Colon (tissue), 2 donors: ENCODE data around the gene MYL9.

Experiments
- FAIRE-seq: peaks from 2 replicates; lab custom pipeline; 2012; peaks lifted over from hg19 to GRCh38; lab: Jason Lieb, UNC
- donor health status: control.
- donor health status: control.

The MYL9 gene

DNA sequence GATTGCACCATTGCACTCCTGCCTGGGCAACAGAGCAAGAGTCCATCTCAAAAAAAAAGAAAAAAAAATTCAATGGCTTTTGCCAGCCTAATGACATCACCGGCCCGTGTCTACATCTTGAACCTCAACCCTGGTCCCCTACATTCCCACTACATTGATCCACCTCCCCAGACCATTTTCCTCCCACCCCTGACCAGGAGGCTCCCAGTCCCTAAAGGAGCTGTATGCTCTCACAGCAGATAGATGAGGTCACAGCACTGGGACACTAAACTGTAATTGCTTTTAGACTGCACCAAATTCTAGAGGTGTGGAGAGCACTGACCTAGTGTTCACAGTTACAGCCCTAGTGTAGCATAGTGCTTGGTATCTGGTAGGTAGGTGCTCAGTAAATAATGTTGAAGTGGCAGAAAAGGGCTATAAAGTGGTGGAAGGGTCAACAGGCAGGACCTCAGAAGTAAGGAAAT, 42.7 kb downstream of the MYL9 start:
- no peak for FAIRE-seq

DNA sequence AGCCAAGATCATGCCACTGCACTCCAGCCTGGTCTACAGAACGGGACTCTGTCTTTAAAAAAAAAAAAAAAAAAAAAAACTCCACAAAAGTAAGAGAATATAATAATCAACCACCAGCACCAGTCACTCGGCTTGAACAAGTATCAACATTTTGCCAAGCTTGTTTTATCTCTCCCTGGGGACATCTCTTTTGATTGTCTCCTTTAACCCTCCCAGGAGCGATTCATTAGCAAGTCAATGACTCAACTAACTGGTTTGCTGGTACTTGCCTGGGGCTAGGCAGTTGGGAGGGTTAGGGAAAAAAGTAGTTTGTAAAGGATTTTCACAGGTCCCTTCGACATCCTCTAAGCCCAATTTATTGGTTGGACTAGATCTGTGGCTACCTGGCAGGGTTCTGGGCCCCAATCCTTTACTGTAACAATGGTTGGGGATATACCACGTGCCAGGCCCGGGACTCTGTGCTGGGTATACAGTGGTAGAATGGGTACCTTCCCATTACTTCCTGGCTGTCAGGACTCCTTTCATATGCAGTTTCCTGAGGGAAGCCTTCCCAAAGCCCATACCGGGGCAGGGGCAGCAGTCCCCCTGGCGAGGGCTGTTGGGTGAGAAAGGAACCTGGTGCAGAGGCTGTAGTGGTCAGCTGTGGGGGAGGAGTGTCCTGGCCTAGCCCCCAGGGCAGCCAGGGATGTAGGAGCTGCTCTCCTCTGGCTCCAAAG, 44.2 kb downstream of the MYL9 start:
- FAIRE-seq, result no peak

DNA sequence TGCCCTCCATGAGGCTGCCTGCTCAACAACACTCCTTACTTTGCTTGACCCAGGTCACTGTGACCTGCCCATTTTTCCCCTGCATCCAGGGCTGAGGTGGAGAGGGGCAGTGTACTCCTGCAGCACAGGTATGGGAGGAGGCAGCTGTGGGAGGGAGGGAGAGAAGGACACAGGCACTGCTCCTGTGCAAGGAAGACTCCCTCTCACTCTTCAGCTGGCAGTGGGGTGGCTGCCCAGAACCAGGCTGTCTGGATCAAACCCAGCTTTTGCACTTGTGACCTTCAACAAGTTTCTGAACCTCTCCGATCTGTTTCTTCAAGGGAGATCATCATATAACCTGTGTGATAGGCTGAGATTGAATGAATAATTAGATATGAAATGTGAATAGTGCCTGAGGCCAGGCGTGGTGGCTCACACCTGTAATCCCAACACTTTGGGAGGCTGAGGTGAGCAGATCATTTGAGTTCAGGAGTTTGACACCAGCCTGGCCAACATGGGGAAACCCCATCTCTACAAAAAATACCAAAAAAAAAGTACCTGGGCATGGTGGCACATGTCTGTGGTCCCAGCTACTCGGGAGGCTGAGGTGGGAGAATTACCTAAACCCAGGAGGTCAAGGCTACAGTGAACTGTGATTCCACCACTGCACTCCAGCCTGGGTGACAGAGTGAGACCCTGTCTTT, 46.2 kb downstream of the MYL9 start:
- no peak for FAIRE-seq

DNA sequence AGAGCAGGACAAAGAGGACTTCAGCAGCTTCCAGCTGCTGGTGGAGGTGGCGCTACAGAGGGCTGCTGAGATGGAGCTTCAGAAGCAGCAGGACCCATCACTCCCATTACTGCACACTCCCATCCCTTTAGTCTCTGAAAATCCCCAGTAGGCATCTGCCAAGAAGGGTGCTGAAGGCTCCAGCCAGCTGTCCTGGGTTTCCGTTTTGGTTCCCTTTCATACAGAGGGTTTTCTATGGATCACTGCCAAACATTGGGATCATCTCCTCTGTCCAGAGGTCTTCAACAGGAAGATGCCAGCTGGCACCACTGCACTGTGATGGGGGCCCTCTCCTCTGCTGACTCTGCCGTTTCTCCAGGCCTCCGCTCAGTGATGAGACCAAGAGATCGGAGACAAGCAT, 50.0 kb downstream of the MYL9 start:
- FAIRE-seq, result no peak

DNA sequence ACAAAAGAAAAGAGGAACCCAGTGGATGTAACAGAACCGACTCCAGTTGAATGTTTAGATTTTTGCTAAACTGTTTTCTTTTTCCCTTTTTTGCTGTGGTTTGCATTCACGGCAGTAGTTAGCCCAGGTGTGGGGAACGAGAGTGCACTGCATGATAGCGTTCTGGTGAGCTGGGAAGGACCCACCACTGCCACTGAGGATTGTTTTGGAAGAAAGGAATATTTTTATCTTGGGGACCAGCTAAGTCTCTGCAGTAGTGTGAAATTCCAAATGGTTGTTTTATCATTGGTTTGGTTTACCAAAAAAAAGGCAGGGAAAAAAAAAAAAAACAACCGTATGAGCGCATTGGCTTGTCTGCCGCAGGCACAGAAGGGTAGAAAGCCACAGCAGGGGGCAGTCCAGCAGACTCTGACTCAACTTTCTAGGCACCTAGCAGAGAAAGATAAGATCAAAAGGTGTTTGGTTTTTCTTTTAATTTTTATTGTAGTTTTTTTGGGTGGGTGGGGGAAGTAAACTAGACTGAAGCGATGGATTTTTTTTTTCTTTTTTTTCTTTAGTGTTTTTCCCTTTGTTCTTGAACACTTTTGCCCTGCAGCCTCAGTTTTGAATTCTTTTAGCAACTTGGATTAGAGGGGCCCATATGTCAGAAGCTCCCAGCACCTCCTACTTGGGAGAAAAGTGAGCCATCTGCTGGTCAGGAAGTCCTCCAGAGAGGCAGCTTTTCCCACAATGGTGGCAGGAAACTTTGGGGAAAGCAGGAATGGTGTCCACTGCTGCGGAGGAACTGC, 50.7 kb downstream of the MYL9 start:
- no peak for FAIRE-seq

DNA sequence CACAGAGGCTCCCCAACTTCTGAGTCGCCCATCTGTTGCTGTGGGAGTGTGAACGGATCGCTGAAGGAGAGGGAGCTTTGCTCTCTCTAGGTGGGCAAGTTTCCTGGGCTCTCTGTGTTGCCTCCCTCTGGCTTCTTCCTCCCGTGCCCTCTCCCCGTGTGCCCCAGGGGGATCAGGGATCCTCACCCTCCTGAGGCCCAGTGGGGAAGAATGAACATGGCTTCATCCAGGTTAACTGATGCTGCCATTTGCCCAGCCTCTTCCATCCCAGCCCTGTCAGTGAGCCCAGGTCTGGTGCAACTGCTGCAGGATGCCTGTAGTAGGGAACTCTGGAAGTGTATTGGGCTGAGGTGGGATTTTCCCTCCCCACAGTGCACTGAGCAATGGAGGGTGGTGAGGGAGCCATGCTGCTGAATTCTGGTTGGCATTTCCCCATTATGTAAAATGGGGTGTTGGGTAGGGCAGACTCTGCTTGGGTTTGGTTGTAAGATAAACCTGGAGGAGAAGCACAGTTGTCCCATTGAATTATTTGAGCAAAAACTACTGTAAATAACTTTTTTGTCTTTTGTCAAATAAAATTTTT, 52.1 kb downstream of the MYL9 start:
- FAIRE-seq, result no peak

DNA sequence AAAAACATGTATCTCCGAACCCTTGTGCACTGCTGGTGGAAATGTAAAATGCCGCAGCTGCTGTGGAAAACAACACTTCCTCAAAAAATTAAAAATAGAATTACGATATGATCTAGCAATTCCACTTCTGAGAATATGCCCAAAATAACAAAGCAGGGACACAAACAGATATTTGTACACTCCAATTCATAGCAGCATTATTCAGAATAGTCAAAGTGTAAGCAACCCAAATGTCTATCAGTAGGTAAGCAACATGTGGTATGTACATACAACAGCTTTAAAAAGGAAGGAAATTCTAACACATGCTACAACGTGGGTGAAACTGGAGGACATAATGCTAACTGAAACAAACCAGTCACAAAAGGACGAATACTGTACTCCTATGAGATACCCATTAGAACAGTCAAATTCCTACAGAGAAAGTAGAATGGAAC, 58.6 kb downstream of the MYL9 start:
- no peak for FAIRE-seq
